HL-60 (cell line): Measurements from ENCODE around the gene HNRNPF.

Source experiments
- POLR2AphosphoS5 ChIP-seq: IDR thresholded peaks from 2 replicates; pipeline ENCODE4 v1.6.1; 2012; ENCODE audit warnings: low read depth
- REST ChIP-seq: IDR thresholded peaks from 2 replicates; pipeline ENCODE4 v1.6.1; 2012; ENCODE audit warnings: low read depth; ENCODE audit not compliant: insufficient replicate concordance
- TF ChIP-seq, protein P1 (sequence below): IDR thresholded peaks from one replicate; pipeline ENCODE4 v1.5.1; 2011; ENCODE audit warnings: low read length, control low read depth, inconsistent platforms; ENCODE audit not compliant: insufficient read depth

GRCh38 chr10:43387678-43388032 lies 21.3 kb downstream of the HNRNPF start:
- no peak for TF ChIP-seq REST
- TF ChIP-seq, protein P1, sequence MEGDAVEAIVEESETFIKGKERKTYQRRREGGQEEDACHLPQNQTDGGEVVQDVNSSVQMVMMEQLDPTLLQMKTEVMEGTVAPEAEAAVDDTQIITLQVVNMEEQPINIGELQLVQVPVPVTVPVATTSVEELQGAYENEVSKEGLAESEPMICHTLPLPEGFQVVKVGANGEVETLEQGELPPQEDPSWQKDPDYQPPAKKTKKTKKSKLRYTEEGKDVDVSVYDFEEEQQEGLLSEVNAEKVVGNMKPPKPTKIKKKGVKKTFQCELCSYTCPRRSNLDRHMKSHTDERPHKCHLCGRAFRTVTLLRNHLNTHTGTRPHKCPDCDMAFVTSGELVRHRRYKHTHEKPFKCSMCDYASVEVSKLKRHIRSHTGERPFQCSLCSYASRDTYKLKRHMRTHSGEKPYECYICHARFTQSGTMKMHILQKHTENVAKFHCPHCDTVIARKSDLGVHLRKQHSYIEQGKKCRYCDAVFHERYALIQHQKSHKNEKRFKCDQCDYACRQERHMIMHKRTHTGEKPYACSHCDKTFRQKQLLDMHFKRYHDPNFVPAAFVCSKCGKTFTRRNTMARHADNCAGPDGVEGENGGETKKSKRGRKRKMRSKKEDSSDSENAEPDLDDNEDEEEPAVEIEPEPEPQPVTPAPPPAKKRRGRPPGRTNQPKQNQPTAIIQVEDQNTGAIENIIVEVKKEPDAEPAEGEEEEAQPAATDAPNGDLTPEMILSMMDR, result no peak
- TF ChIP-seq POLR2AphosphoS5, result no peak
